ENCODE measurements around the gene SAG. TPM values are rescaled to one million over a fixed set of nuclear protein-coding genes. Genes with fewer than 3 reads are reported as not detected.

SAG gene
- total RNA-seq, 1 experiment from 2014 or later, result not detected

- no peak overlapping the region for H3K4me3 ChIP-seq (ENCODE audit: low read depth in 2 of 2, low read length in 2 of 2)
- in situ Hi-C loops (cut with HindIII; ENCODE audit: low pct_unique_long_range_greater_than_20kb, low sequenced_read_pairs) (no loop called here), intact Hi-C loops (cut with micrococcal nuclease; ENCODE audit: unreplicated experiment) (no loop called here)
- TF ChIP-seq CTCF (IDR thresholded peaks at IDR 0.05) (no peak), SIN3A (IDR thresholded peaks at IDR 0.05; ENCODE audit: borderline replicate concordance, insufficient read depth, low read depth, low read length) (no peak), POLR2AphosphoS5 (IDR thresholded peaks at IDR 0.05; ENCODE audit: low read depth, low read length) (no peak), TCF7L2 (IDR thresholded peaks at IDR 0.05; ENCODE audit: low read depth, low read length) (no peak), REST (IDR thresholded peaks at IDR 0.05; ENCODE audit: insufficient read depth in 1 of 2, low read depth in 2 of 2, low read length in 1 of 2) (no peak)
- no peaks in the 10 kb centered on the region for H3K9me3 ChIP-seq (ENCODE audit: control insufficient read depth, insufficient read depth, low read depth, low read length)
- ChIA-PET CTCF (interaction anchor here (0.7 kb wide), 1 partner anchor 699 kb away, joined by 5 read pairs; no protein-coding TSS in a partner anchor), POLR2A (no interaction called here)
- DNase-seq (ENCODE audit: low read depth, low spot score) (no peak), ATAC-seq (no peak; the same call in 1 of the 2 replicates)
- no peak overlapping the region for H3K27ac ChIP-seq (ENCODE audit: low read length)
- H3K27me3 ChIP-seq (ENCODE audit: control insufficient read depth, insufficient read depth, low read length), result no peaks in the 10 kb centered on the region
- H3K4me1 ChIP-seq (ENCODE audit: control insufficient read depth, insufficient read depth, low read length), result no peaks in the 10 kb centered on the region
- H3K36me3 ChIP-seq (ENCODE audit: control insufficient read depth, insufficient read depth, low read length), result no peaks in the 10 kb centered on the region
- no TSS peak for BruUV-seq (replicated peaks)
Measured at GRCh38 chr2:233312874-233313273, 5.3 kb downstream of the SAG start.

GRCh38 chr2:233314180-233314925 lies 6.7 kb downstream of the SAG start:
- Histone ChIP-seq H3K27me3 (ENCODE audit: control insufficient read depth, insufficient read depth, low read length) (no peaks in the 10 kb centered on the region), H3K4me1 (ENCODE audit: control insufficient read depth, insufficient read depth, low read length) (no peaks in the 10 kb centered on the region), H3K36me3 (ENCODE audit: control insufficient read depth, insufficient read depth, low read length) (no peaks in the 10 kb centered on the region), H3K27ac (ENCODE audit: low read length) (no peak overlapping the region), H3K9me3 (ENCODE audit: control insufficient read depth, insufficient read depth, low read depth, low read length) (no peaks in the 10 kb centered on the region), H3K4me3 (ENCODE audit: low read depth in 2 of 2, low read length in 2 of 2) (no peak overlapping the region)
- in situ Hi-C loops (cut with HindIII; ENCODE audit: low pct_unique_long_range_greater_than_20kb, low sequenced_read_pairs), result no loop called here
- no peak for ATAC-seq
- no TSS peak for BruUV-seq (replicated peaks)
- intact Hi-C loops (cut with micrococcal nuclease; ENCODE audit: unreplicated experiment), result no loop called here
- ChIA-PET POLR2A (no interaction called here), CTCF (no interaction called here)
- TF ChIP-seq CTCF (IDR thresholded peaks at IDR 0.05), result no peak
- TF ChIP-seq SIN3A (IDR thresholded peaks at IDR 0.05; ENCODE audit: borderline replicate concordance, insufficient read depth, low read depth, low read length), result no peak
- no peak for TF ChIP-seq TCF7L2 (IDR thresholded peaks at IDR 0.05; ENCODE audit: low read depth, low read length)
- no peak for TF ChIP-seq REST (IDR thresholded peaks at IDR 0.05; ENCODE audit: insufficient read depth in 1 of 2, low read depth in 2 of 2, low read length in 1 of 2)
- no peak for TF ChIP-seq POLR2AphosphoS5 (IDR thresholded peaks at IDR 0.05; ENCODE audit: low read depth, low read length)
- no peak for DNase-seq (ENCODE audit: low read depth, low spot score)

All from Panc1 (cell line).